Measurements from ENCODE around the gene MBD3L2. TPM values are rescaled to one million over a fixed set of nuclear protein-coding genes. Genes with fewer than 3 reads are reported as not detected.

The MBD3L2 gene
- total and polyA plus RNA-seq, 9 of the 15 experiments (the other 6 are each of a cell fraction or from before 2014, with no cell fraction given): not detected

DNA sequence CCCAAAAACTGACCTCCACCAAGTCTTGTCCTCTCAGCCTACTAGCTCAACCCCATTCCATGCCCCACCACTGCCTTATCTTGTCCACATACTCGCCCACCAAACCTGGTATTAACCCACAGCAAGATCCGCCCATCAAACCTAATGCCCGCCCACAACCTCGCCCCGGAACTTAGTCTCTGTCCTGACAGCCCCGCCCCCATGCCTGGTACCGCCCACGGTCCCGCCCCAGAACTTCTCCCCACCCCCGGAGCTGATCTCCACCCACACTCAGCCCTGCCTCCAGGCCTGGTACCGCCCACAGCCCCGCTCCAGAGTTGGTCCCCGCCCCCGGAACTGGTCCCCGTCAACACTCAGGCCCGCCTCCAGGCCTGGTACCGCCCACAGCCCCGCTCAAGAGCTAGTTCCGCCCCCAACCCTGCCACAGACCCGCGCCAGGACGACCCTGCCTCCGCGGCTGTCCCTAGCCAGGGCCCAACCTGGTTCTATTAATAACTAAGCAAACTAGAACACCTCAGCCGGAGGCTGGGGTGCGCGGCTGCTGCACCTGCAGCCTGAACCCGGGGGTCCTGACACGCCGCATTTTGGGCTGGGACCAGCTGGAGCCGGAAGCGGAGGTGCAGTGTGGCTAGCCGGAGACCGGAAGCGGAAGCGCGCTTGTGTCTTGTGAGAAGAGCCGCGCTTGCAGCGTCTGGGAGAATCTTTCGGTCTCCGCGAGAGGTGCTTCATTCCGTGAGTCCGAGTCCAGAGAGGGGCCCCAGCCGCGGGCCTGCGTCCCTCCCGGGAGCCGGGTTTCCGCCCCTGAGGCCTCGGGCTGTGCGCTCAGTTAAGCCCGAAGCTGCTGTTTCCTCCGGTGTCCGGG, 20.2 kb downstream of the MBD3L2 start, which contains the start of gene ZNF557 (continued):
- TF ChIP-seq MGA (IDR thresholded peaks at IDR 0.05): no peak
- no peak for TF ChIP-seq CBX8 (IDR thresholded peaks at IDR 0.05; ENCODE audit: borderline replicate concordance, extremely low read depth, low read depth, low read length, poor library complexity, severe bottlenecking)
- TF ChIP-seq ZNF77 (CRISPR knock-in tag; IDR thresholded peaks at IDR 0.05): no peak
